ENCODE data around the gene RTN4RL1.

- TF ChIP-seq CTCF (IDR thresholded peaks at IDR 0.05) (no peak), POLR2A (IDR thresholded peaks at IDR 0.05) (no peak)
These were observed 2.5 kb upstream of the RTN4RL1 start for GRCh38 chr17:2027528-2028233.
